ENCODE data around the gene DLGAP1. TPM values are rescaled to one million over a fixed set of nuclear protein-coding genes. Genes with fewer than 3 reads are reported as not detected.

The DLGAP1 gene
- total and polyA plus RNA-seq, 2 experiments from 2014 or later = 17.0 to 48.5 TPM

- no peak for DNase-seq (ENCODE audit: low spot score)
- H3K36me3 Mint-ChIP-seq (ENCODE audit: low read depth) = peaks cover 13% of the 10 kb centered on the region; the same call in 2 of the 3 replicates
These were observed 763.4 kb downstream of the DLGAP1 start for GRCh38 chr18:3691705-3692104.

More at GRCh38 chr18:3691705-3692104, 763.4 kb downstream of the DLGAP1 start:
- Mint-ChIP-seq H3K27me3 (ENCODE audit: insufficient read depth, low read depth, poor library complexity) (no peaks in the 10 kb centered on the region), H3K4me3 (no peak overlapping the region), H3K9me3 (peaks cover 13% of the 10 kb centered on the region), H3K27ac (no peak overlapping the region), H3K4me1 (peaks cover 16% of the 10 kb centered on the region)
- Histone ChIP-seq H3K9me2 (ENCODE audit: insufficient read depth) (no peaks in the 10 kb centered on the region), H3K4me2 (no peak overlapping the region), H3F3A (replicated peaks; ENCODE audit: low read depth) (no peaks in the 10 kb centered on the region), H3K27me3 (ENCODE audit: insufficient read depth) (no peaks in the 10 kb centered on the region), H4K20me1 (replicated peaks; ENCODE audit: insufficient read depth) (no peaks in the 10 kb centered on the region), H2AFZ (no peak overlapping the region), H3K4me3 (no peak overlapping the region), H3K79me2 (replicated peaks; ENCODE audit: insufficient read depth) (no peaks in the 10 kb centered on the region), H3K36me3 (ENCODE audit: insufficient read depth) (no peaks in the 10 kb centered on the region), H3K4me1 (ENCODE audit: insufficient read depth) (peaks cover 9% of the 10 kb centered on the region), H3K27ac (ENCODE audit: low read depth) (no peak overlapping the region)
- TF ChIP-seq NANOG (IDR thresholded peaks at IDR 0.05; ENCODE audit: borderline replicate concordance) (no peak), ZNF331 (CRISPR knock-in tag; IDR thresholded peaks at IDR 0.05; ENCODE audit: low read depth) (no peak), EZH2phosphoT487 (IDR thresholded peaks at IDR 0.05; ENCODE audit: unreplicated experiment) (no peak), JUNB (IDR thresholded peaks at IDR 0.05; ENCODE audit: unreplicated experiment) (no peak), ETS1 (IDR thresholded peaks at IDR 0.05) (no peak), REST (IDR thresholded peaks at IDR 0.05; ENCODE audit: unreplicated experiment) (no peak), CTCF (conservative IDR thresholded peaks at IDR 0.05; ENCODE audit: low read depth in 2 of 2) (no peak), EZH2 (IDR thresholded peaks at IDR 0.05; ENCODE audit: low read depth, unreplicated experiment) (no peak), STAT1 (IDR thresholded peaks at IDR 0.05; ENCODE audit: unreplicated experiment) (no peak), ZNF114 (CRISPR knock-in tag; IDR thresholded peaks at IDR 0.05) (no peak), CREB1 (CRISPR knock-in tag; IDR thresholded peaks at IDR 0.05; ENCODE audit: low read depth) (no peak), POLR2AphosphoS5 (IDR thresholded peaks at IDR 0.05; ENCODE audit: low read depth) (no peak)
- TF ChIP-seq, protein P1, sequence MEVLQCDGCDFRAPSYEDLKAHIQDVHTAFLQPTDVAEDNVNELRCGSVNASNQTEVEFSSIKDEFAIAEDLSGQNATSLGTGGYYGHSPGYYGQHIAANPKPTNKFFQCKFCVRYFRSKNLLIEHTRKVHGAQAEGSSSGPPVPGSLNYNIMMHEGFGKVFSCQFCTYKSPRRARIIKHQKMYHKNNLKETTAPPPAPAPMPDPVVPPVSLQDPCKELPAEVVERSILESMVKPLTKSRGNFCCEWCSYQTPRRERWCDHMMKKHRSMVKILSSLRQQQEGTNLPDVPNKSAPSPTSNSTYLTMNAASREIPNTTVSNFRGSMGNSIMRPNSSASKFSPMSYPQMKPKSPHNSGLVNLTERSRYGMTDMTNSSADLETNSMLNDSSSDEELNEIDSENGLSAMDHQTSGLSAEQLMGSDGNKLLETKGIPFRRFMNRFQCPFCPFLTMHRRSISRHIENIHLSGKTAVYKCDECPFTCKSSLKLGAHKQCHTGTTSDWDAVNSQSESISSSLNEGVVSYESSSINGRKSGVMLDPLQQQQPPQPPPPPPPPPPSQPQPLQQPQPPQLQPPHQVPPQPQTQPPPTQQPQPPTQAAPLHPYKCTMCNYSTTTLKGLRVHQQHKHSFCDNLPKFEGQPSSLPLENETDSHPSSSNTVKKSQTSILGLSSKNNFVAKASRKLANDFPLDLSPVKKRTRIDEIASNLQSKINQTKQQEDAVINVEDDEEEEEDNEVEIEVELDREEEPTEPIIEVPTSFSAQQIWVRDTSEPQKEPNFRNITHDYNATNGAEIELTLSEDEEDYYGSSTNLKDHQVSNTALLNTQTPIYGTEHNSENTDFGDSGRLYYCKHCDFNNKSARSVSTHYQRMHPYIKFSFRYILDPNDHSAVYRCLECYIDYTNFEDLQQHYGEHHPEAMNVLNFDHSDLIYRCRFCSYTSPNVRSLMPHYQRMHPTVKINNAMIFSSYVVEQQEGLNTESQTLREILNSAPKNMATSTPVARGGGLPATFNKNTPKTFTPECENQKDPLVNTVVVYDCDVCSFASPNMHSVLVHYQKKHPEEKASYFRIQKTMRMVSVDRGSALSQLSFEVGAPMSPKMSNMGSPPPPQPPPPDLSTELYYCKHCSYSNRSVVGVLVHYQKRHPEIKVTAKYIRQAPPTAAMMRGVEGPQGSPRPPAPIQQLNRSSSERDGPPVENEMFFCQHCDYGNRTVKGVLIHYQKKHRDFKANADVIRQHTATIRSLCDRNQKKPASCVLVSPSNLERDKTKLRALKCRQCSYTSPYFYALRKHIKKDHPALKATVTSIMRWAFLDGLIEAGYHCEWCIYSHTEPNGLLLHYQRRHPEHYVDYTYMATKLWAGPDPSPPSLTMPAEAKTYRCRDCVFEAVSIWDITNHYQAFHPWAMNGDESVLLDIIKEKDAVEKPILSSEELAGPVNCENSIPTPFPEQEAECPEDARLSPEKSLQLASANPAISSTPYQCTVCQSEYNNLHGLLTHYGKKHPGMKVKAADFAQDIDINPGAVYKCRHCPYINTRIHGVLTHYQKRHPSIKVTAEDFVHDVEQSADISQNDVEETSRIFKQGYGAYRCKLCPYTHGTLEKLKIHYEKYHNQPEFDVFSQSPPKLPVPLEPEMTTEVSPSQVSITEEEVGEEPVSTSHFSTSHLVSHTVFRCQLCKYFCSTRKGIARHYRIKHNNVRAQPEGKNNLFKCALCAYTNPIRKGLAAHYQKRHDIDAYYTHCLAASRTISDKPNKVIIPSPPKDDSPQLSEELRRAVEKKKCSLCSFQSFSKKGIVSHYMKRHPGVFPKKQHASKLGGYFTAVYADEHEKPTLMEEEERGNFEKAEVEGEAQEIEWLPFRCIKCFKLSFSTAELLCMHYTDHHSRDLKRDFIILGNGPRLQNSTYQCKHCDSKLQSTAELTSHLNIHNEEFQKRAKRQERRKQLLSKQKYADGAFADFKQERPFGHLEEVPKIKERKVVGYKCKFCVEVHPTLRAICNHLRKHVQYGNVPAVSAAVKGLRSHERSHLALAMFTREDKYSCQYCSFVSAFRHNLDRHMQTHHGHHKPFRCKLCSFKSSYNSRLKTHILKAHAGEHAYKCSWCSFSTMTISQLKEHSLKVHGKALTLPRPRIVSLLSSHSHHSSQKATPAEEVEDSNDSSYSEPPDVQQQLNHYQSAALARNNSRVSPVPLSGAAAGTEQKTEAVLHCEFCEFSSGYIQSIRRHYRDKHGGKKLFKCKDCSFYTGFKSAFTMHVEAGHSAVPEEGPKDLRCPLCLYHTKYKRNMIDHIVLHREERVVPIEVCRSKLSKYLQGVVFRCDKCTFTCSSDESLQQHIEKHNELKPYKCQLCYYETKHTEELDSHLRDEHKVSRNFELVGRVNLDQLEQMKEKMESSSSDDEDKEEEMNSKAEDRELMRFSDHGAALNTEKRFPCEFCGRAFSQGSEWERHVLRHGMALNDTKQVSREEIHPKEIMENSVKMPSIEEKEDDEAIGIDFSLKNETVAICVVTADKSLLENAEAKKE (CRISPR knock-in tag; IDR thresholded peaks at IDR 0.05) = no peak
- ATAC-seq = no peak

Measured in GM23338 (cell line).